HEK293 (cell line): ENCODE measurements around the gene FAM236A.
"Not testable (repeated sequence)": the region's sequence is repeated elsewhere in the genome, so short reads cannot be mapped to it uniquely, and the experiment has no call there.

Experiments
- CTCF ChIA-PET: fragments of 350-600 bp; formaldehyde crosslinking; extraction: SDS; loops from one replicate; lab custom pipeline; 2021; ENCODE audit warnings: antibody characterized with exemption; lab: Yijun Ruan, JAX
- POLR2A ChIA-PET: fragments of 300-600 bp; formaldehyde crosslinking; extraction: SDS; loops from one replicate; lab custom pipeline; 2020; ENCODE audit warnings: antibody characterized with exemption, inconsistent platforms; lab: Yijun Ruan, JAX
- H3K27ac ChIP-seq: fragments of 200-500 bp; sonication (Bioruptor generic); 2 replicates; pipeline ENCODE4 v1.5.1; 2014; ENCODE audit warnings: low read depth, low read length, control low read depth, inconsistent platforms; ENCODE audit errors: extremely low read depth
- H3K36me3 ChIP-seq, 2 experiments: fragments of 200-500 bp in 1 of 2; sonication (Bioruptor generic) in 1 of 2; 1 replicate in 1 of 2; 2 replicates in 1 of 2; pipeline ENCODE4 v1.5.1; 2014 to 2017; ENCODE audit warnings: inconsistent platforms in 2 of 2, low read length in 2 of 2; ENCODE audit not compliant: control insufficient read depth in 2 of 2, insufficient read depth in 1 of 2
- H3K4me1 ChIP-seq: fragments of 200-500 bp; sonication (Bioruptor generic); 2 replicates; pipeline ENCODE4 v1.5.1; 2014; ENCODE audit warnings: mild to moderate bottlenecking, low read length, inconsistent platforms; ENCODE audit not compliant: control insufficient read depth, insufficient read depth
- H3K4me3 ChIP-seq: 2 replicates; pipeline ENCODE4 v1.5.1; 2011; ENCODE audit warnings: low read depth, mild to moderate bottlenecking, control low read depth, low read length, moderate library complexity
- H3K9me3 ChIP-seq: fragments of 200-500 bp; sonication (Bioruptor generic); 2 replicates; pipeline ENCODE4 v1.5.1; 2014; ENCODE audit warnings: low read depth, low read length, inconsistent platforms; ENCODE audit not compliant: control insufficient read depth, insufficient read depth

FAM236A gene

GRCh38 chrX:72937906-72938305 lies at the start of gene FAM236A:
FAM236A (plus strand) TSS chrX:72938206; CDS start chrX:72938263, 57 bp downstream.
- H3K27ac ChIP-seq, CTCF ChIA-PET, POLR2A ChIA-PET, H3K4me3 ChIP-seq, H3K9me3 ChIP-seq, H3K4me1 ChIP-seq, H3K36me3 ChIP-seq: not testable (repeated sequence)

GRCh38 chrX:72889740-72890139 lies 48.3 kb upstream of the FAM236A start:
- H3K4me3 ChIP-seq, POLR2A ChIA-PET, H3K4me1 ChIP-seq, H3K27ac ChIP-seq, H3K36me3 ChIP-seq, H3K9me3 ChIP-seq, CTCF ChIA-PET: not testable (repeated sequence)

GRCh38 chrX:72912315-72912714 lies 25.7 kb upstream of the FAM236A start, which contains the start of gene FAM236C:
FAM236C (plus strand) TSS chrX:72912615; CDS start chrX:72912715, 100 bp downstream.
- H3K9me3 ChIP-seq, CTCF ChIA-PET, POLR2A ChIA-PET: not testable (repeated sequence)

DNA sequence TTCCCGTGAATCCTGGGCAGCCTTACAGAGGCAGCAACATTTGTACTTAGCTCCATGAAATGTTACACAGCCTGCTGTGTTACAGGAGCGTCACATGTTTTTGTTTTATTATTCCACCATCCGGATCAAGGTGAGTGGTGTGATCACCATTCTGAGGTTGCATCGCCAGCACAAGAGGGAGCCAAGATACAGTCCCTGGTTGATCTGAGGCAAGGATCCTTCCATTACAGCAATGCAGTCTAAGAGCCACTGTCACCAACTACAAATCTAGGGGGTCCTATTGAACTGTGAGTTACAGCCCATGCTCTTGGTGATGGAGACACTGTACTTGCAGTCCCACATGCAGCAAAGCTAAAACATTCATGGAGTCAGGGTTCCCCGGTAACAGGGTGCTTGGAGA lies 21.9 kb upstream of the FAM236A start:
- H3K9me3 ChIP-seq, CTCF ChIA-PET, POLR2A ChIA-PET, H3K27ac ChIP-seq, H3K4me3 ChIP-seq, H3K4me1 ChIP-seq, H3K36me3 ChIP-seq: not testable (repeated sequence)

More at GRCh38 chrX:72912315-72912714, 25.7 kb upstream of the FAM236A start, which contains the start of gene FAM236C:
- H3K27ac ChIP-seq, H3K4me3 ChIP-seq, H3K4me1 ChIP-seq, H3K36me3 ChIP-seq: not testable (repeated sequence)

- H3K27ac ChIP-seq, POLR2A ChIA-PET, H3K4me1 ChIP-seq, H3K36me3 ChIP-seq, H3K9me3 ChIP-seq, H3K4me3 ChIP-seq, CTCF ChIA-PET: not testable (repeated sequence)
These were observed 5.7 kb upstream of the FAM236A start for GRCh38 chrX:72932283-72932682.

GRCh38 chrX:72936455-72936854 lies 1.6 kb upstream of the FAM236A start:
- H3K9me3 ChIP-seq, H3K4me1 ChIP-seq, H3K4me3 ChIP-seq, POLR2A ChIA-PET, H3K27ac ChIP-seq, H3K36me3 ChIP-seq, CTCF ChIA-PET: not testable (repeated sequence)

DNA sequence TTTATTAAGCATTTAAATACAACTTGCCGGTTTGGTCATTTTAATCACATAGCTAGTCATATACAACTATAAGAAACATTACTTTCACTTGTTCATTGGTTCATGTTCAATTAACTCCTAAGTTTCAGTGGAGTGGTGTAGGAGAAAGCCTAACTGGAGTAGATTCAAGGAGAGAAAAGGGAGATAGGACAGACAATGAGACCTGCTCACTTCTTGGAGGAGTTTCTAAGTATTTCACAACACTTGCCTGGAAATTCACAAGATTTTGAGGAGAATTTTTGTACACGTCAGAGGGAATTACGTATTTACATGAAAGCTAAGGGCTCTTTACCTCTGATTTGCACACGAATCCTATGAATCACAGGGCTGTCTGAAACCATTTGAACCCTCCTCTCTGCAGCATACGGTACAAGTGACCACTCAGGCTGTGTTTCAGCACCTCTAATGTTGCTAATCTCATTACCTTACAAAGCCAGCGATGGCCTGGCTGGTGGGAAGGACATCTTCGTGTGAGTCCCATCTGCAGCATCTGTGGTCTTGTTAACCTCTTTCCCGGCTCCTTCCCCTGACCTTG lies 1.0 kb upstream of the FAM236A start:
- POLR2A ChIA-PET, H3K4me1 ChIP-seq, H3K9me3 ChIP-seq, H3K36me3 ChIP-seq, CTCF ChIA-PET, H3K4me3 ChIP-seq, H3K27ac ChIP-seq: not testable (repeated sequence)

- H3K4me3 ChIP-seq, CTCF ChIA-PET, POLR2A ChIA-PET, H3K4me1 ChIP-seq, H3K9me3 ChIP-seq, H3K27ac ChIP-seq, H3K36me3 ChIP-seq: not testable (repeated sequence)
These were observed 4.3 kb downstream of the FAM236A start for GRCh38 chrX:72942272-72942671.

- CTCF ChIA-PET, H3K27ac ChIP-seq, POLR2A ChIA-PET, H3K4me1 ChIP-seq, H3K36me3 ChIP-seq, H3K4me3 ChIP-seq, H3K9me3 ChIP-seq: not testable (repeated sequence)
These were observed 5.2 kb downstream of the FAM236A start for GRCh38 chrX:72943035-72943818.

- POLR2A ChIA-PET, CTCF ChIA-PET, H3K36me3 ChIP-seq, H3K4me3 ChIP-seq, H3K9me3 ChIP-seq, H3K4me1 ChIP-seq, H3K27ac ChIP-seq: not testable (repeated sequence)
These were observed 5.8 kb downstream of the FAM236A start, which contains the start of gene DMRTC1 for GRCh38 chrX:72943819-72944169. DMRTC1 (minus strand) TSS chrX:72943837; CDS start chrX:72875694, 68,143 bp downstream.

GRCh38 chrX:72959971-72960370 lies 22.0 kb downstream of the FAM236A start:
- H3K27ac ChIP-seq, H3K4me1 ChIP-seq, H3K4me3 ChIP-seq, H3K9me3 ChIP-seq, CTCF ChIA-PET, POLR2A ChIA-PET, H3K36me3 ChIP-seq: not testable (repeated sequence)
